ENCODE measurements around the gene SPINDOC.

DNA sequence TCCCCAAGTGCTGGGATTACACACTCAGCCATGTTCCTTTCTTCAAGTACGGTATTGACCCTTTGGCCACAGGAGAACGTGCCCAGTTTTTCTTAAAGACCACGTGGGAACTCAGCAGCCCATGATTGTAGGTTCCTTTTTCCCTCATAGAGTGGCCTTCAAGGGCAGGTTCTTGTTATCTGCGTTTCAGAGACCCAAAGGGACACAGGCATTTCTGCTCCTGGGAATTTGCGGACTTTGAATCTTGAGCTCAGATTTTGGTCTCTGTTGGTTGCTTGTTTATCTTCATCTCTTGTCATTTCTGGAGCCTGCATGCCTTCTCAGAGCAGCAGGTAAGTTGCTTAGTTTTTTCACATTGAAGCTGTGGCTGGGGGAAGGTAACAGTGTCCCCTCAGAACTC lies 37.7 kb downstream of the SPINDOC start:
- TF ChIP-seq, protein P1, sequence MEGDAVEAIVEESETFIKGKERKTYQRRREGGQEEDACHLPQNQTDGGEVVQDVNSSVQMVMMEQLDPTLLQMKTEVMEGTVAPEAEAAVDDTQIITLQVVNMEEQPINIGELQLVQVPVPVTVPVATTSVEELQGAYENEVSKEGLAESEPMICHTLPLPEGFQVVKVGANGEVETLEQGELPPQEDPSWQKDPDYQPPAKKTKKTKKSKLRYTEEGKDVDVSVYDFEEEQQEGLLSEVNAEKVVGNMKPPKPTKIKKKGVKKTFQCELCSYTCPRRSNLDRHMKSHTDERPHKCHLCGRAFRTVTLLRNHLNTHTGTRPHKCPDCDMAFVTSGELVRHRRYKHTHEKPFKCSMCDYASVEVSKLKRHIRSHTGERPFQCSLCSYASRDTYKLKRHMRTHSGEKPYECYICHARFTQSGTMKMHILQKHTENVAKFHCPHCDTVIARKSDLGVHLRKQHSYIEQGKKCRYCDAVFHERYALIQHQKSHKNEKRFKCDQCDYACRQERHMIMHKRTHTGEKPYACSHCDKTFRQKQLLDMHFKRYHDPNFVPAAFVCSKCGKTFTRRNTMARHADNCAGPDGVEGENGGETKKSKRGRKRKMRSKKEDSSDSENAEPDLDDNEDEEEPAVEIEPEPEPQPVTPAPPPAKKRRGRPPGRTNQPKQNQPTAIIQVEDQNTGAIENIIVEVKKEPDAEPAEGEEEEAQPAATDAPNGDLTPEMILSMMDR (IDR thresholded peaks at IDR 0.05): no peak
- TF ChIP-seq POLR2A (IDR thresholded peaks at IDR 0.05): no peak
- TF ChIP-seq EP300 (IDR thresholded peaks at IDR 0.05): no peak
